Effector memory CD4-positive, alpha-beta T cell (primary cell): Measurements from ENCODE around the gene TOP2A.
"Not testable (repeated sequence)": the region's sequence is repeated elsewhere in the genome, so short reads cannot be mapped to it uniquely, and the experiment has no call there.

Experiments
- DNase-seq, 3 donors: peaks; one replicate each; pipeline ENCODE4 v3.0.0-alpha.2; 2020
- H3K27ac ChIP-seq: 2 replicates; pipeline ENCODE4 v1.7.0; 2013; ENCODE audit warnings: mild to moderate bottlenecking, low read length, moderate library complexity; ENCODE audit not compliant: insufficient read depth, poor library complexity, severe bottlenecking
- H3K27me3 ChIP-seq: replicated peaks from 2 replicates; pipeline ENCODE4 v1.7.0; 2013; ENCODE audit warnings: mild to moderate bottlenecking, low read length; ENCODE audit not compliant: insufficient read depth, control insufficient read depth, poor library complexity, severe bottlenecking
- H3K36me3 ChIP-seq: 2 replicates; pipeline ENCODE4 v1.7.0; 2013; ENCODE audit warnings: mild to moderate bottlenecking, low read length, moderate library complexity; ENCODE audit not compliant: control insufficient read depth, insufficient read depth
- H3K4me1 ChIP-seq: 2 replicates; pipeline ENCODE4 v1.7.0; 2013; ENCODE audit warnings: low read length, mild to moderate bottlenecking; ENCODE audit not compliant: control insufficient read depth, insufficient read depth, poor library complexity, severe bottlenecking
- H3K4me3 ChIP-seq: 2 replicates; pipeline ENCODE4 v1.7.0; 2013; ENCODE audit warnings: low read length, low read depth, mild to moderate bottlenecking; ENCODE audit not compliant: insufficient read depth, poor library complexity, severe bottlenecking
- H3K9me3 ChIP-seq: 2 replicates; pipeline ENCODE4 v1.7.0; 2013; ENCODE audit warnings: mild to moderate bottlenecking, low read length, moderate library complexity; ENCODE audit not compliant: control insufficient read depth

The TOP2A gene

DNA sequence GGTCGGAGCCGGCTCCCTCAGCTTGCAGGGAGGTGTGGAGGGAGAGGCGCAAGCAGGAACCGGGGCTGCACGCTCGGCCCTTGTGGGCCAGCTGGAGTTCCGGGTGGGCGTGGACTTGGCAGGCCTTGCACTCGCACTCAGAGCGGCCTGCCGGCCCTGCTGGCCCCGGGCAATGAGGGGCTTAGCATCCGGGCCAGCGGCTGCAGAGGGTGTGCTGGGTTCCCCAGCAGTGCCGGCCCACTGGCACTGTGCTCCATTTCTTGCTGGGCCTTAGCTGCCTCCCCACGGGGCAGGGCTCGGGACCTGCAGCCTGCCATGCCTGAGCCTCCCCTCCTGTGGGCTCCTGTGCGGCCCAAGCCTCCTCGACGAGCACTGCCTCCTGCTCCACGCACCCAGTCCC, 41.9 kb downstream of the TOP2A start:
- DNase-seq, H3K9me3 ChIP-seq, H3K27ac ChIP-seq, H3K4me3 ChIP-seq, H3K27me3 ChIP-seq, H3K4me1 ChIP-seq, H3K36me3 ChIP-seq: not testable (repeated sequence)

DNA sequence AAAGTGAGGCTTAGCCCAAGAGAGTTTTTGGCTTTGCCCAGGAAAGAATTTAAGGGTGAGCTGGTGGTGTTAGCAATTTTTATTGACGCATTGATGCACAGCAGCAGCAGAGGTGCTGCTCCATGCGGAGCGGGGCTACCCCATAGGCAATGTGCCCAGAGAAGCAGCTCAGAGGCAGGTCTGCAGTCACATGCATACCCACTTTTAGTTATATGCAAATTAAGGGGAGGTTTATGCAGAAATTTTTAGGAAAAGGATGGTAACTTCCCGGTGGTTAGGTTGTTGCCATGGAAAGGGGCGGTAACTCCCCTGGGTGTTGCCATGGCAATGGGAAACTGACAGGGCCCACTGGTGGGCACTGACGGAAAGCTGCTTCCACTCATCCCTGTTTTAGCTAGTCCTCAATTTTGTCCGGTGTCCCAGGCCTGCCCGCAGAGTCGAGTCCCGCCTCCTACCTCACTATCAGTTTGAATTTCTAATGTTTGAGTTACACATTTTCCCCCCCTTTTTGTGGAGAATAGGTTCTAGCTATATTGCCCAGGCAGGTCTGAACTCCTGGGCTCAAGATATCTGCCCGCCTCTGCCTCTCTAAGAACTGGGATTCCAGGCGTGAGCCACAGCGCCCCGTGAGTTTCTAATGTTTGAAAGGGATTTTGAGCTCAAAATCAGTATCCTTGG, 42.7 kb downstream of the TOP2A start:
- no peak for DNase-seq
- no peaks in the 10 kb centered on the region for H3K4me1 ChIP-seq
- H3K4me3 ChIP-seq, result no peak overlapping the region
- no peaks in the 10 kb centered on the region for H3K36me3 ChIP-seq
- H3K27ac ChIP-seq, result no peak overlapping the region
- no peaks in the 10 kb centered on the region for H3K9me3 ChIP-seq
- H3K27me3 ChIP-seq, result no peaks in the 10 kb centered on the region

DNA sequence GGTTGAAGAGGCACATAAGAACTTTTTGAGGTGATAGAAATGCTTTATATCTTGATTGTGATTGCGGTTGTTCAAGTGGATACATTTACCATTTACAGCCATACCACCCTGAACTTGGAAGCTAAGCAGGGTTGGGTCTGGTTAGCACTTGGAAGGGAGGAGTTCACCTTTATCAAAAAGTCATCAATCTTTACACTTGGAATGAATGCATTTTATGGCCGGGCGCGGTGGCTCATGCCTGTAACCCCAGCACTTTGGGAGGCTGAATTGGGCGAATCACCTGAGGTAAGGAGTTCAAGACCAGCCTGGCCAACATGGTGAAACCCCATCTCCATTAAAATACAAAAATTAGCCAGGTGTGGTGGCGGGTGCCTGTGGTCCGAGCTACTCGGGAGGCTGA, 43.7 kb downstream of the TOP2A start:
- DNase-seq, result no peak
- no peak overlapping the region for H3K27ac ChIP-seq

DNA sequence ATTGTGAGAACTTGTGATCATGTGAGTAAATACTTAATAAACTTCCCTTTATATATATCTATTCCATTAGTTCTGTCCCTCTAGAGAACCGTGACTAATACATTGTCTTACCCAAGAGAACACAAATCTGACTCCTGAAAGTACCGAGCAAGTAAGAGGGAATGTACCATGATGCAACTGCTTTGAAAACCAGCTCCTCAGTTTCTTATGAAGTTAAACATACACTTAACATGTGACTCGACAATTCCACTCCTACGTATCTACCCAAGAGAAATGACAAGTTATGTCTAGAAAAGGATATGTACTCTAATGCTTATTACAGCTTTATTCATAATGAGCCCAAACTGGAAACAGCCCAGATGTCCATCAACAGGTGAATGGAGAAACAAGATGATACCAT, 44.4 kb downstream of the TOP2A start:
- DNase-seq, result no peak
- Histone ChIP-seq H3K4me1 (no peaks in the 10 kb centered on the region), H3K9me3 (no peaks in the 10 kb centered on the region), H3K27ac (no peak overlapping the region), H3K4me3 (no peak overlapping the region), H3K27me3 (no peaks in the 10 kb centered on the region), H3K36me3 (no peaks in the 10 kb centered on the region)

More for the DNA sequence above, 43.7 kb downstream of the TOP2A start:
- Histone ChIP-seq H3K36me3 (no peaks in the 10 kb centered on the region), H3K4me1 (no peaks in the 10 kb centered on the region), H3K27me3 (no peaks in the 10 kb centered on the region), H3K4me3 (no peak overlapping the region), H3K9me3 (no peaks in the 10 kb centered on the region)

DNA sequence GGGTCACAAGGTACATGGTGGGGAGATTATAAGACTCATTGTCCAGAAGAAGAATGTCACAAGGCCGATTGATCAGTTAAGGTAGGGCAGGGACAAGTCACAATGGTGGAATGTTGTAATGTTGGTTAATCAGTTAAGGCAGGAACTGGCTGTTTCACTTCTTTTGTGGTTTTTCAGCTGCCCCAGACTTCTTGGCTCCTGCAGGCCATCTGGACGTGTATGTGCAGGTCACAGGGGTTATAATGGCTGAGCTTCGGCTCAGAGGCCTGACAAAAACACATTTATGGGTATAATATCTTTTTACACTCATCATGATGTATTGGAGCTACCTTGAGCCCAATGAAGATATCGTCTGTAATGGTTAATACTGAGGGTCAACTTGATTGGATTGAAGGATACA, 45.1 kb downstream of the TOP2A start:
- not testable (repeated sequence) for H3K27me3 ChIP-seq, DNase-seq, H3K27ac ChIP-seq, H3K9me3 ChIP-seq, H3K36me3 ChIP-seq, H3K4me3 ChIP-seq, H3K4me1 ChIP-seq

DNA sequence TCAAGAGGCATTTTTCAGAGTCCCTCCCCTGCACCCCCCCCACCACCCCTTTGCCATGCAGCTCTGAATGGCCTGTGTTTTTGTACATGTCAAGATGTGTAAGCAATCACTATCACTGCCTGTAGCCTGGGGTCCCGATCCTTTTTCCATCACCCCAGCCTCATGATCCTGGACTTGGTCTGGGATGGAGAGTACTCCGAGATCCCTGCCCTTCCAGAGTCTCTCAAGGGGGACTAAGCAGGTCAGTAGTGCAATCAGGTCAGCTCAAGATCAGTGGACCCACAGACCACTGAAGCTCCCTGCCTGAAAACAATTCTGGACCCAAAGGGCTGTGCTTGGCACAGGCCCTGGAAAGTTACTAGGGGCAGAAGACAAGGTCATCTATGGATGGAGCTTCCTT, 45.7 kb downstream of the TOP2A start:
- Histone ChIP-seq H3K36me3 (no peaks in the 10 kb centered on the region), H3K27ac (no peak overlapping the region)
- no peak for DNase-seq

DNA sequence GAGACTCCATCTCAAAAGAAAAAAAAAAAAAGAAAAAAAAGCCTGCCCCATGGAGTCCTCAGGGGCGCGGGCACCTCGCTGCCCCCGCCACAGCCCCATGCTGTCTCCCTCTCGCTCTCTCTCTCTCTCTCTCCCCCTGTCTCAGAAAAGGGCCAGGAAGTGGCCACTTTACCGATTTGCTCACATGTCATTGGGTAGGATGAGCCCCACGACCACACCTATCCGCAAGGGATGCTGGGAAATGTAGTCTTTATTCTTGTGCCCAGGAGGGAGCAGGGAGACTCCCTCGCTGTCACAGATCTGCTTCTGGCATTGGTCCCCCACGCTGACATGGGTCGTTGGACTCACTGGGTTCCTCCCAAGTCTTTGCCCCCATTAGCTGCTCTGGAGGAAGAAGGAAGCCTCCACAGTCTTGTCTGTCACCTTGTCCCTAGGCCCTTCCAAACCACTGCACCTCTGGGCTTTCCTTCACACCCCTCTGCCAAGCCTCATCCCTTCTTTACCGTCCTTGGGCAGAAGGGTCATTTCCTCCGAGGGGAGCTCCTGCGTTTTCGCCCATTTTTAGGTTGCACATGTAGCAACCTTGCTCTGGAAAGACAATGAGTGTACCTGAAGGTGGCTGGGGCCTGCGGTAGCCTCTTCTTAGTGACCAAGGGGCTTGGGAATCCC, 46.3 kb downstream of the TOP2A start:
- H3K4me3 ChIP-seq, result no peak overlapping the region
- H3K36me3 ChIP-seq, result no peaks in the 10 kb centered on the region
- no peaks in the 10 kb centered on the region for H3K4me1 ChIP-seq
- DNase-seq, result no peak
- H3K9me3 ChIP-seq, result no peaks in the 10 kb centered on the region
- no peak overlapping the region for H3K27ac ChIP-seq
- no peaks in the 10 kb centered on the region for H3K27me3 ChIP-seq

More for the DNA sequence above, 45.7 kb downstream of the TOP2A start:
- no peaks in the 10 kb centered on the region for H3K4me1 ChIP-seq
- no peaks in the 10 kb centered on the region for H3K9me3 ChIP-seq
- no peaks in the 10 kb centered on the region for H3K27me3 ChIP-seq
- no peak overlapping the region for H3K4me3 ChIP-seq

DNA sequence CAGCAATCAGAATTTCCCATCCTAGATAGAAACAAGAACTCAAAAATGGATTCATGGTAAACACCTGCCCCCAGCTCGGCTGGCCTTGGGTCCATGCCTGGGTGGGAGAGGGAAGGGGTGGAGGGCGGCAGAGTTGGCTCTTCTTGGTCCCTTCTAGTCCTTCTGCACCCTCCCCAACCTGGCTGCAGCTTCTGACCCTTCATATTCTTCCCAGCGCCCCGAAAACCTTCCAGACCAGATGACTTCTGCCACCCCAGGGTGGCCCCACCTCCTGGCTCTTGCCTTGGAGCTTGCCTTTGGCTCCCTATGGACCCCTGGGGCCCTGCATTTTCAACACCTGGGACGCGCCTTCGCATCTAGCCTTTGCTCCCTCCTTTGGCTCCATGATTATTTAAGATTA, 47.8 kb downstream of the TOP2A start:
- no peaks in the 10 kb centered on the region for H3K36me3 ChIP-seq
- no peak overlapping the region for H3K27ac ChIP-seq
- H3K4me1 ChIP-seq, result no peaks in the 10 kb centered on the region
- H3K4me3 ChIP-seq, result no peak overlapping the region
- no peaks in the 10 kb centered on the region for H3K9me3 ChIP-seq
- no peak for DNase-seq
- H3K27me3 ChIP-seq, result no peaks in the 10 kb centered on the region

DNA sequence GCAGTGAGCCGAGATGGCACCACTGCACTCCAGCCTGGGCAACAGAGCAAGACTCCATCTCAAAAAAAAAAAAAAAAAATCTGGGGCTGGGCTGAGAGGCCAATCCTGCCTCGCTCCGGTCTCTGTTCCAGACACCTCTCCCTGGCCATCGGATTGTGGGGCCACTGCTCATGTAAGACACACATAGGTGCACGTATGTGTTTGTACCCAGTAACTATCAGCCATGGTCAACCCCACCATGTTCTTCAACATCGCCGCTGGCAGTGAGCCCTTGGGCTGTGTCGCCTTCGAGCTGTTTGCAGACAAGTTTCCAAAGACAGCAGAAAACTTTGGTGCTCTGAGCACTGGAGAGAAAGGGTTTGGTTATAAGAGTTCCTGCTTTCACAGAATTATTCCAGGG, 50.0 kb downstream of the TOP2A start:
- DNase-seq, H3K27ac ChIP-seq, H3K9me3 ChIP-seq, H3K27me3 ChIP-seq, H3K4me1 ChIP-seq, H3K36me3 ChIP-seq, H3K4me3 ChIP-seq: not testable (repeated sequence)

DNA sequence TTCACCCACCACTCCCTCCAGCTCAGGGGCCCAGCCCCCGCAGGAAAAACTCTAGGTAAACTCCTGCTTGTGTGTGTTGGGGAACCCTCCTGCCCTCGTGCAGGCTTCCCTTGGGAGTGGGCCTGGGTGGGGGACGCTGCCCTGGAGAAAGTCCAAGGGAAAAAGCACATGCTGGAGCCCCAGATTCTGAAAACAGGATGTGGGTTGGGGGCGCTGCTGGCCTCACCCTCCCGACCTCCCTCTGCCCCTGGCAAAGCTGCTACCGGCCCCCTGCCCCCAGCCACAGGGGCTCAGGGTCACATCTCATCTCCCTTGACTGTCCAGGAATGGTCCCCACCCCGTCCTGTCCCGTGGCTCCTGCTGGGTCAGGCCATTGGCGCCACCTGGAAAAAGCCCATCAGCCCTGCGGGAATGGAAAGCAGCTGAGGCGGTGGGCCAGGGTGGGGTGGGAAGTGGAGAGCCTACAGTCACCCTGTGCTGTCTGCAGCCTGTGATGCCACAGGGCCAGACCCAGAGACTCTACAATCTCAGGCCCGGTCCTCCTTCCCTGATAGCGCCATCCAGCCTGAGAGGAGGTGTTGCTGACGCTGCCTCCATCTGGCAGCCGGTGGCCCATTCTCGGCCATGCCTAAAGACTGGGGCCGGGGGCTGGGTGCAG, 50.7 kb downstream of the TOP2A start:
- Histone ChIP-seq H3K27me3 (no peaks in the 10 kb centered on the region), H3K4me3 (no peak overlapping the region), H3K27ac (no peak overlapping the region), H3K9me3 (no peaks in the 10 kb centered on the region), H3K36me3 (no peaks in the 10 kb centered on the region), H3K4me1 (peaks cover 4% of the 10 kb centered on the region)
- DNase-seq, result no peak
